ENCODE data around the gene NBEA.

The NBEA gene

GRCh38 chr13:35512271-35512920 lies 570.3 kb downstream of the NBEA start:
- no peak for DNase-seq (ENCODE audit: low spot score)

- DNase-seq (ENCODE audit: low spot score) = no peak
Observed at GRCh38 chr13:35514061-35514477, 572.0 kb downstream of the NBEA start.

GRCh38 chr13:35514801-35515502 lies 572.9 kb downstream of the NBEA start:
- DNase-seq (ENCODE audit: low spot score) = no peak

GRCh38 chr13:35518337-35518946 lies 576.4 kb downstream of the NBEA start:
- DNase-seq (ENCODE audit: low spot score) = no peak

- no peak for DNase-seq (ENCODE audit: low spot score)
Observed at GRCh38 chr13:35524171-35524570, 582.1 kb downstream of the NBEA start.

GRCh38 chr13:35526577-35526976 lies 584.5 kb downstream of the NBEA start:
- no peak for DNase-seq (ENCODE audit: low spot score)

GRCh38 chr13:35527451-35527850 lies 585.4 kb downstream of the NBEA start:
- DNase-seq (ENCODE audit: low spot score) = no peak

- DNase-seq (ENCODE audit: low spot score) = no peak
Observed at GRCh38 chr13:35530147-35530546, 588.1 kb downstream of the NBEA start.

- DNase-seq (ENCODE audit: low spot score) = no peak
Observed at GRCh38 chr13:35530581-35530980, 588.5 kb downstream of the NBEA start.

- DNase-seq (ENCODE audit: low spot score) = no peak
Observed at GRCh38 chr13:35531526-35531925, 589.5 kb downstream of the NBEA start.

- DNase-seq (ENCODE audit: low spot score) = no peak
Observed at GRCh38 chr13:35534343-35534742, 592.3 kb downstream of the NBEA start.

GRCh38 chr13:35548790-35549189 lies 606.7 kb downstream of the NBEA start:
- DNase-seq (ENCODE audit: low spot score) = no peak

GRCh38 chr13:35549481-35549880 lies 607.4 kb downstream of the NBEA start:
- peak; percentile 1 for DNase-seq (ENCODE audit: low spot score)

GRCh38 chr13:35552172-35552844 lies 610.2 kb downstream of the NBEA start:
- DNase-seq (ENCODE audit: low spot score) = no peak

- no peak for DNase-seq (ENCODE audit: low spot score)
Observed at GRCh38 chr13:35554972-35555623, 613.0 kb downstream of the NBEA start.

- no peak for DNase-seq (ENCODE audit: low spot score)
Observed at GRCh38 chr13:35557475-35557874, 615.4 kb downstream of the NBEA start.

GRCh38 chr13:35561540-35561939 lies 619.5 kb downstream of the NBEA start:
- DNase-seq (ENCODE audit: low spot score) = no peak

- DNase-seq (ENCODE audit: low spot score) = no peak
Observed at GRCh38 chr13:35565273-35565672, 623.2 kb downstream of the NBEA start.

GRCh38 chr13:35566340-35566739 lies 624.3 kb downstream of the NBEA start:
- no peak for DNase-seq (ENCODE audit: low spot score)

GRCh38 chr13:35567406-35567980 lies 625.4 kb downstream of the NBEA start:
- no peak for DNase-seq (ENCODE audit: low spot score)

- no peak for DNase-seq (ENCODE audit: low spot score)
Observed at GRCh38 chr13:35573639-35574038, 631.6 kb downstream of the NBEA start.

GRCh38 chr13:35592457-35592856 lies 650.4 kb downstream of the NBEA start:
- DNase-seq (ENCODE audit: low spot score) = no peak
